Effector CD8-positive, alpha-beta T cell (primary cell): Measurements from ENCODE around the gene EIF4G3.
A peak's percentile ranks its signal among the peaks of the same experiment; 100 is the strongest.
"Not testable (repeated sequence)": the region's sequence is repeated elsewhere in the genome, so short reads cannot be mapped to it uniquely, and the experiment has no call there.

Source experiments
- DNase-seq: peaks from one replicate; lab custom pipeline; 2025; lab: John Stamatoyannopoulos, UW
- total RNA-seq, 4 experiments: gene quantifications; one replicate each; lab custom pipeline; 2026; lab: John Stamatoyannopoulos, UW

Gene EIF4G3, protein sequence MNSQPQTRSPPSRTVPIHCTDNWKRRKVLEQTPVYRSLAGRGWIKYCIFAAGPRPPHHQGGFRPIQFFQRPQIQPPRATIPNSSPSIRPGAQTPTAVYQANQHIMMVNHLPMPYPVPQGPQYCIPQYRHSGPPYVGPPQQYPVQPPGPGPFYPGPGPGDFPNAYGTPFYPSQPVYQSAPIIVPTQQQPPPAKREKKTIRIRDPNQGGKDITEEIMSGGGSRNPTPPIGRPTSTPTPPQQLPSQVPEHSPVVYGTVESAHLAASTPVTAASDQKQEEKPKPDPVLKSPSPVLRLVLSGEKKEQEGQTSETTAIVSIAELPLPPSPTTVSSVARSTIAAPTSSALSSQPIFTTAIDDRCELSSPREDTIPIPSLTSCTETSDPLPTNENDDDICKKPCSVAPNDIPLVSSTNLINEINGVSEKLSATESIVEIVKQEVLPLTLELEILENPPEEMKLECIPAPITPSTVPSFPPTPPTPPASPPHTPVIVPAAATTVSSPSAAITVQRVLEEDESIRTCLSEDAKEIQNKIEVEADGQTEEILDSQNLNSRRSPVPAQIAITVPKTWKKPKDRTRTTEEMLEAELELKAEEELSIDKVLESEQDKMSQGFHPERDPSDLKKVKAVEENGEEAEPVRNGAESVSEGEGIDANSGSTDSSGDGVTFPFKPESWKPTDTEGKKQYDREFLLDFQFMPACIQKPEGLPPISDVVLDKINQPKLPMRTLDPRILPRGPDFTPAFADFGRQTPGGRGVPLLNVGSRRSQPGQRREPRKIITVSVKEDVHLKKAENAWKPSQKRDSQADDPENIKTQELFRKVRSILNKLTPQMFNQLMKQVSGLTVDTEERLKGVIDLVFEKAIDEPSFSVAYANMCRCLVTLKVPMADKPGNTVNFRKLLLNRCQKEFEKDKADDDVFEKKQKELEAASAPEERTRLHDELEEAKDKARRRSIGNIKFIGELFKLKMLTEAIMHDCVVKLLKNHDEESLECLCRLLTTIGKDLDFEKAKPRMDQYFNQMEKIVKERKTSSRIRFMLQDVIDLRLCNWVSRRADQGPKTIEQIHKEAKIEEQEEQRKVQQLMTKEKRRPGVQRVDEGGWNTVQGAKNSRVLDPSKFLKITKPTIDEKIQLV (N-terminal part only)
- total RNA-seq, result 58.3 to 102 (median 91.6) reads per million in 4 experiments

DNA sequence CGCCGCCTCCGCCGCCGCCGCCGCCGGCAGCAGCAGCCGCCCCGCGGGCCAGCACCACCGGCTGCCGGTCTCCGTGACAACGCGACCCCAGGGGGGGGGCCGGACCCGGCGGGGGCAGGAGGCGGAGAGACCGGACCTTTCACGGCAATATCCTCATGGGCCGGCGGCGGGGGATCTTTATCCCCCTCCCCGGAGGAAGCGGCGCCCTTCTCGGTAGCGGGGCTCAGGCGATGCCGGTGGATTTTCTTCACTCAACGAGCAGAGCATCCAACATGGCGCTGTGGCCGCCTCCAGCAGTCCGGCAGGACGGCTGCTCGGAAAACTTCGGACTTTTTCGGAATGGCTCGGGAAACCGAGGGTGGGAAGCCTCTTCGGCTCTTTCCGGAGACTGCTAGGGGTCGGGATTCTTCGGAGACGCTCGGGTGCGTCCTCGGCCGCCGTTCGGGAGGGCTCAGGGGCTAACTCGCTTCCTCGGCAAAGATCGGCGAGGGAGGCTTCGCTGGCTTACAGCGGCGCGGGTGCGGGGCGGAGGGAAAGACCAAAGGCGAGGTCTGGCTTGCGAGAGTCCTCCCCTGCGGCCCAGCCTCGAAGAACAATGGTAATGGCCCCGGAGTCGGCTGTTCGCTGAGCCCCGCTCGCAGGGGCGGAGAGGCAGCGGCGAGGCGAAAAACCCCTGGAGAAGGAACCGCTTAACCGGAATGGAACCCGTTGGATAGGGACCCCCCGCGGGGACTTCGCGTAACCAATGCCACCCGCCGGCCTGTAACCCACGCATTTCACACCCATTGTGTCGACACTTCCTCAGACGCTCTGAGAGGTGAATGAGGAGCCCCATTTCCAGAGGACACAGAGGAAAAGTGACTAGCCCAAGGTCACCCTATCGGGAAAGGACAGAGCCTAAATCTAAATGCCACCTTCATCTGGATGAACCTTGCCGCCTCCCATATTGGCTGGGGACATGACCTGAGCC is at the start of gene EIF4G3:
EIF4G3 (minus strand) TSS at position 312 of the 970 bp plus-strand sequence. CDS start 174,155 bp downstream, outside the sequence.
- peak; percentile 100 for DNase-seq

DNA sequence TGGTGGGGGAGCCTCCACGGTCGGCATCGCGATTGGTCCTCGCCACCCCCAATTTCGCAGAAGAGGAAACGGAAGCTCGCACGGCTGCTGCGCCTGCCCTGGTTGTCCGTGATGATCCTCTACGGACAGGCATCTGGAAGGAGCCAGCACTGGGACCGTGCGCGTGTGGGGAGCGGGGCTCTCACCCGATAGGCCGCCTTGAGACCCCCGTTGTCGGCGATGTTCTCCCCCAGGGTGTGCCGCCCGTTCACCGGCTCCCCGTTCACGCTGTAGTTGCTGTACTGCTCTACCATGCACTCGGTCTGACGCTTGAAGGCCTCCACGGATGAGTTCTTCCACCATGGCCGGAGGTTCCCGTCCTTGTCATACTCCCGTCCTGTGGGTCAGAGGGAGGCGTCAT is 48.4 kb upstream of the EIF4G3 start:
- no peak for DNase-seq

DNA sequence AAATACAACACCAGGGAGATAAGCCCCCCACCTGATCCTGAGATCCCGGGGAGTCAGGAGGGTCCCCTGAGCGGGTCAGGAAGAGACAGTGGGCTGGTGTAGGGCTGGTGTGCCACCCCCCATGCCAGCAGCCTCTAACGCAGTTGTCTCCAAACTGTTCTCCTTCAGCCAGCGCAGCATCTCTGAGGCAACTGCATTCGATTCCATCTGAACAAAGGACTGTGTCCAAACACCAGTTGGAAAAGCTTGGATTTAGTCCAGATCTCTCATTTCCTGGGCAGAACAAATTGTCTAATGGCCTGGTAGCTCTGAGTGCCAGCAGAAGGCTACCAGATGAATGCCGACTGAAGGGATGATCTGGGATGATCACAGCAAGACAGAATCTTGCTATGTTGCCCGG is 44.1 kb upstream of the EIF4G3 start:
- DNase-seq, result no peak

DNA sequence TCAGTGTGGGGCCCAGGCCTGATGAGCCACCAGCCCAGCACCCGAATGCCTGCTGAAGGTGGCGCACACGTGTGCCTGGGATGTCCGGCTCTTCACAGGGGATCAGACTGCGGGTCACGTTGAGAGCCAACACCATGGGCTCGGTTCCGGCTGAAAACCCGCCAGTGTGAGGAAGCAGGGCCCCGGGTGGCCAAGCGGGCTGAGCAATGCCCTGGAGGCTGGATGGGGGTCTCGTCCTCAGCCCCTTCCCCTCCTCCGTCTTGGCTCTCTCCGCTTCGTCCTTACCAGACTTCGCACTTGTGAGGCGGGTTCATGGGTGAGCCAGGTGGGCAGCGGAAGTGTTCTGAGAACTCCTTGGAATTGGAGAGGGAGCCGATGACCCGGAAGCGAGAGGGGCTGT is 43.0 kb upstream of the EIF4G3 start:
- no peak for DNase-seq

DNA sequence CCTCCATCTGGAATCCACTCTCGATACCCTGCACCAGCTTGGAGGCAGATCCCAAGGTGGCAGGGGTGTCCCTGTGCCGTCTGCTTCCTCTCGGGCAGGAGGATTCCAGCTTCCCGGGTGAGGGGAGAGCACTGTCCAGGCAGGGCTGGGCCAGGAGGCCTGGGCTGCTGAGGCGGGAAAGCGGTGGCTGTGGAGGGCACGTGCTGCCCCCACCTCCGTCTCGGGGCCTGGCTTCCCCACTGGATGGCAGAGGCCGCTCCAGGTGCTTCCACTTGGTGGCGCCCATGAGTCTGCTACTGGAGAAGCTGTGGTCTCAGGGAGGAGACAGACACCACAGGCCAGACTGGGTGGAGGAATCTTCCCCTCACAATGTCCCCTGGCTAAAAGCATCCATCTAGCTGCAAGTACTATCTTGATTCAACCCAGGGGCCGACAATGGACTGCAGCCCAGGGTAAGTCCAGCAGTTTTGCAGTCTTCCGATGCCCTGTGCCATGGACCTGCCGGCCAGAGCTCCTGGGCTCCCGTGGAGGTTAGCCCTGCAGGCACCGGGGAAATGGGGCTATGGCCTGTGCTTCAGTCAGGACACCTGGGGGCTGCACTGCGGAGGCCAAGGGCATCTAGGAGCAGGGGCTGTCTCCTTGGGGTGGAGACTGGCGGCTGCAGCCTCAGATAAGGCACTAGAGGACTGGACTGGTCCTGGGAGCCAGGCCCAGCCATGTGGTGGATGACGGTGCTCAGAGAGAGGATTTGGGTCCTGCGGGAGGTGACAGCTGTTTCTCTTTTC is 41.3 kb upstream of the EIF4G3 start:
- peak; percentile 6 for DNase-seq

DNA sequence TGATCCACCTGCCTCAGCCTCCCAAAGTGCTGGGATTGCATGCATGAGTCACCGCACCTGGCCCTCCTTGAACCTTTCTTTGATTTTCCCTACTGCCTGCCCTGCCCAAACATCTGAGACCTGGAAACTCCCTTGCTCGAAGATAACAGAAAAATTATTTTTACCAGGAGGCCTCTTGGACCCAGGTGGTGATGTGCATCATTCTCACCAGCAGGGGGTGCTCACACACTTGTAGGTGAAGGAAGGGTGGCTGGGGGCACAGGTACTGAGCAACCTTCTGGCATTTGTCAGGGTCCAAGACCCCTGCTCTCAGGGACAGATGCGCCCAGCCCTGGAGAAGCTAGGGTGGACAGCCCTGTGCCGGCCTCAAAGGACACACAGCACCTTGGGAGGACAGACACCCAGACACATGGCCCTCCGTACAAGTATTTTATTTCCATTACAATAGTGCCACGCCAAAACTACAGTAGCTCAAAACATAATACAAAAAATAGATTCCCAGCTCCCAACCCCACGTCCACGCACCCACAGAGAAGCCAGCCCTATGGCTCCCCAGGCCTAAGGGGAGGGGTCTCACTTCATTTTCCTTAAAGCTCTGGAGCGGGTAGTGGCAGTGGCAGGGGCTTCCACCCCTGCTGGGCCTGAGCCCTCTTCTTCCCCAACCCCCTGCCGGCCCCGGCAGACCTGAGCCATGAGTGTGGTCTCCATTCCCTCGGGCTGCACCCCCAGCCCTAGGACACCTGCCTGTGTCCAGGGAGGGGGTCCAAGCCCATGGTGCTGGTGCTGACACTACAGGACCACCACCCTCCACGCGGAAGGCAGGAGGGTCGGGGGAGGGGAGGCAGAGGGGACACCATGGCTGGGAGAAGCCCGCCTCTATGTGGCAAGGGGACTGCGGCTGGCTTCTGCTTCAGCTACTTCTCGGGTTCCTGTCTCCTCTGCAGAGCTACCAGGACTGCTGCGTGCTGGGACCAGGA is 40.4 kb upstream of the EIF4G3 start:
- DNase-seq, result peak; percentile 52

DNA sequence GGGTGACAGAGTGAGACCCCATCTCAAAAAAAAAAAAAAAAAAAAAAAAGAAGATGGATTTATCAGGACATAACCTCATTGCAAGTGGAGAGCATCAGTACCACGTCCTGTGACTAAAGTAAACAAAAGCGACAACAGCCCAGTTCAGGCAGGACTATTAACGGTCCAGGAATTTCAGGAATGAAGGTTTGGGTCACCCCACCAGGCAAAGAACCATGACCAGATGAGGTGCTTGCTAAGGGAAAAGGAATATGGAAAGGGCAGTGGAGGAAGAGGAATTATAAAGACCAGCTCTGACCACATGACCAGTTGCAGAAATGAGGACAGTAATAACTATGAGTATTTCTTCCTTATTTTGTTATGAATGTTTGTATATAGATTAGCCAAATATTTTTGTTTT is 35.4 kb upstream of the EIF4G3 start:
- no peak for DNase-seq

DNA sequence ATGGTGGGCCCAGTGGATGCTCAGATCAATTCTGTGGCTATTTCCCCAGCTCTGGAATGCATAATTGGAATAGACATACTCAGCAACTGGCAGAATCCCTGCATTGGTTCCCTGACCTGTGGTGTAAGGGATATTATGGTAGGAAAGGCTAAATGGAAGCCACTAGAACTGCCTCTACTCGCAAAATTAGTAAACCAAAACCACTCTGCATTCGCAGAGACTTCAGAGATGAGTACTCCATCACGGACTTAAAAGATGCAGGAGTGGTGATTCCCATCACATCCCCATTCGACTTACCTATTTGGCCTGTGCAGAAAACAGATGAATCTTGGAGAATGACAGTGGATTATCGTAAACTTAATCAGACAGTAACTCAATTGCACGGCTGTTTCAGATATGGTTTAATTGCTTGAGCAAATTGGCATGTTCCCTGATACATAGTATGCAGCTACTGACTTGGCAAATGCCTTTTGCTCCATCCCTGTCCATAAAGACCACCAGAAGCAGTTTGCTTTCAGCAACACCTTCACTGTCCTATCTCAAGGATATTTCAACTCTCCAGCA is 31.5 kb upstream of the EIF4G3 start:
- DNase-seq, result not testable (repeated sequence)

DNA sequence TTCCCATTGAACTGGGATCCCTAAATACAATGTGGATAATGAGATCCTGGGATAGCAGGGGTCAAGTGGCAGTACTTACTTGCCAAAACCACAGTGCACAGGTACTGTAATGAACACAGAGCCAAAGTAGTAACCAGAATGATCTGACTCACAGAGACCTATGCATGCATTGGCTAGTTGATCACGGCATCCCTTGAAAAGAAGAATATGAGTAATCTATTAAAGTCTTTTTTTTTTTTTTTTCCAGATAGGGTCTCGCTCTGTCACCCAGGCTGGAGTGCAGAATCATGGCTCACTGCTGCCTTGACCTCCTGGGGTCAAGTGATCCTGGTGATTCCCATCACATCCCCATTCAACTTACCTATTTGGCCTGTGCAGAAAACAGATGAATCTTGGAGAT is 29.4 kb upstream of the EIF4G3 start:
- DNase-seq, result no peak

DNA sequence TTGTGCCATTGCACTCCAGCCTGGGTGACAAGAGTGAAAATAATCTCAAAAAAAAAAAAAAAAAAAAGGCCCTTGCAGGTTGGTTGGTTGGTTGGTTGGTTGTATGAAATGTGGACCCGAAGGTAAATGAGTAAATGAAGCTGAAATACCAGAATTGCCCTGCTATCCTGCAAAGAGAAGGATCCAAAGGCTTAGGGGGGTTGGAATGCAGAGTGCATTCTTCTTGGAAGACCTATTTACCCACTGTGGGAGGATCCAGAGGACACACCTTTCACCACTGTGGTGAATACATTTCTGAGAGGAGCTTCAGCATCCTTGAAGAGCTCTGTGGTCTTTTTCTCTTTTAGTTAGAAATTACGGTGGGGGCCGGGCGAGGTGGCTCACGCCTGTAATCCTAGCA is 28.7 kb upstream of the EIF4G3 start:
- DNase-seq, result no peak

DNA sequence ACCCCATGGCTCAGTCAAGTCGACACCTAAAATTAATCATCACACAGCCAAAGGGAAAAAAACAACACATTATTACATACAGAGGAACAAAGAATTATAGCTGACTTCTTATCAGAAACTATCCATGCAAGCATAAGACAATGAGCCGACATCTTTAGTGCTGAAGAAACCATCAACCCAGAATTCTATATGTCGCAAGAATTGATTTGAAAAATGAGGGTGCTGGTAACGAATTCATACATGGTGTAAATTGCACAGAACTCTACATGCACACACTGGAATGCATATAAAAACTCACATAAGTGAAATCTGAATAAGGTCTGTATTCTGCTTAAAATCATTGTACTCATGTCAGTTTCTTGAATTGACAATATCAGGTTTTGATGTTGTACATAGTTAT is 25.0 kb upstream of the EIF4G3 start:
- DNase-seq, result no peak

DNA sequence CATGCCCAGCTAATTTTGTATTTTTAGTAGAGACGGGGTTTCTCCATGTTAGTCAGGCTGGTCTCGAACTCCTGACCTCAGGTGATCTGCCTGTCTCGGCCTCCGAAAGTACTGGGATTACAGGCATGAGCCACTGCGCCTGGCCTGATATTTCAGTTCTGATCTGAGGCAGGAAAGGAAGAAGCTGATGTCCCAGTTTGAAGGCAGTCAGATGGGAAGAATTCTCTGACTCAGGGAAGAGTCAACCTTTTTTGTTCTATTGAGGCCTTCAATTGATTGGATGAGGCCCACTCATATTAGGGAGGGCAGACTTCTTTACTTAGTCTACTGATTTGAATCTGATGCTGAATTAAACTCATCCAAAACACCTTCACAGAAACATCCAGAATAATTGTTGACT is 24.5 kb upstream of the EIF4G3 start:
- DNase-seq, result not testable (repeated sequence)

DNA sequence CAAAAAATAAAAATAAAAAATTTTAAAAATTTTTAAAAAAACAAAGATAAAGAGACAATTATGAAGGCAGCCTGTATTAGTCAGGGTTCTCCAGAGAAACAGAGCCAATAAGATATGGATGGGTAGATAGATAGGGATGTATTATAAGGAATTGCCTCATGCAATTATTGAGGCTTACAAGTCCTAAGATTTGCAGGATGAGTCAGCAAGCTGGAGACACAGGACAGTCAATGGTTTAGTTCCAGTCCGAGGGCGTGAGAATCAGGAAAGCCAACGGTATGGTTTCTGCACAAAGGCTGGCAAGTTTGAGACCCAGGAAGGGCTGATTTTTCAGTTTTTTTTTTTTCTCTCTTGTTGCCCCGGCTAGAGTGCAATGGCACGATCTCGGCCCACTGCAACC is 24.1 kb upstream of the EIF4G3 start:
- no peak for DNase-seq

DNA sequence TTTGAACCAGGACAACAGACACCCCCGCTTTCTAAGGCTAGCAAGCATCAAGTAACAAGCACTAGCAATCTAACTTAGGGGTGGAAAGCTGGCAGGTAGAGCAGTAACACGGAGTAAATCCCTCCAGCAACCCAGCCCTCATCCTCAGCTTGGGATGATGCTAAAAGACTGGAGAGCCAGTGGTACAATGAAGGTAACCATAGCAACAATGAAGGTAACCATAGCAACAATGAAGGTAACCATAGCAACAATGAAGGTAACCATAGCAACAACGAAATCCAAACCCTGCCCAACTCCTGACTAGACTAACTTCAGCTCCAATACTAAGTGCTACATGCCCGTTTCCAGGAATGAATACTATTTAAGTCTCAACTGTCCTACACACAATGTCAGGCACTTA is 22.2 kb upstream of the EIF4G3 start:
- no peak for DNase-seq

DNA sequence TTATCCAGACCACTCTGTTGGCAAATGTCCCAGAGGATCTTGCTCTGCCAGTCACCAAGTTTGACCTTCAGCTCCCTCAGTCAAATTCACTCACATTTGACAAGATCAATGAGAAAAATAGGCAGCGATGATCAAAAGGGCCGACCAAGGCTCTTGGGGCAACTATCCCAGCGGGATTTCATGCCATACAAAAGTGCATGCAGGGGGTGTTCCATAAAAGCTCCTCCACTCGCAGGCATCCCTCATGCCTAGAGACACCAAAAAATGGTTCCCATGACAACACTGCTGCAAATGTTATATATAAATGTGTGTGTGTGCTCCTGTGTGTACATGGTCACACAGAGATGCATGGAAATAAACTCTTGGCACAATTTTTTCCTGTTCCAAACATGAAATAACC is 16.2 kb upstream of the EIF4G3 start:
- DNase-seq, result no peak

DNA sequence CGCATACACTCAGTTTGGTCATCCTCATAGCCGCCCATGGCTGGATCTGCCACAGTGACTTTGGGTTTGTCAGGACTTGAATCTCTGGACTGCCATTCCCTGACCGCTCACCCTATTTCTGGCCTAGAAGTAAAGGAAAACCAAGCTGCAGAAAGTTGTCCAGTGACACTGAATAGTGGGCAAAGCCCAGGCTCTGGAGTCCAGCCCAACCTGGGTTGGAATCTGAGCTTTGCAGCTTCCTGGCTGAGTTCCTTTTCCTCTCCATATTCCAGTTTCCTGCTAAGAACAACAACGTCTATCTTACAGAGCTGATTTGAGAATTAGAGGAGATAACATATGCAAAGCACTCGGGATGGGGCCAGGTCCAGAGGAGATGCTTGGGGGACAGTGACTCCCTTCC is 15.6 kb upstream of the EIF4G3 start:
- DNase-seq, result no peak

DNA sequence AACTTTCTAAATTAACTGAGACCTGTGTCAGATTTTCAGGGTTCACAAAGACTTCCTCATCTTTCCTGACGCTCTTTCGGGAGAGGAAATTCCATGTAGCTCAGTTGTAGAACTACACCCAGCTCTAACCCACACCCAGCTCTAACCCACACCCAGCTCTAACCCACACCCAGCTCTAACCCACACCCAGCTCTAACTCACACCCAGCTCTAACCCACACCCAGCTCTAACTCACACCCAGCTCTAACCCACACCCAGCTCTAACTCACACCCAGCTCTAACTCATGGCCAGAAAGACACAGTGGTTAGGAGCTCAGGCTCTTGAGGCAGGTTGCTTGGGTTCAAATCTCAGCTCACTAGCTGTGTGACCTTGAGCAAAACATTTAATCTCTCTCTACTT is 14.1 kb upstream of the EIF4G3 start:
- DNase-seq, result not testable (repeated sequence)

DNA sequence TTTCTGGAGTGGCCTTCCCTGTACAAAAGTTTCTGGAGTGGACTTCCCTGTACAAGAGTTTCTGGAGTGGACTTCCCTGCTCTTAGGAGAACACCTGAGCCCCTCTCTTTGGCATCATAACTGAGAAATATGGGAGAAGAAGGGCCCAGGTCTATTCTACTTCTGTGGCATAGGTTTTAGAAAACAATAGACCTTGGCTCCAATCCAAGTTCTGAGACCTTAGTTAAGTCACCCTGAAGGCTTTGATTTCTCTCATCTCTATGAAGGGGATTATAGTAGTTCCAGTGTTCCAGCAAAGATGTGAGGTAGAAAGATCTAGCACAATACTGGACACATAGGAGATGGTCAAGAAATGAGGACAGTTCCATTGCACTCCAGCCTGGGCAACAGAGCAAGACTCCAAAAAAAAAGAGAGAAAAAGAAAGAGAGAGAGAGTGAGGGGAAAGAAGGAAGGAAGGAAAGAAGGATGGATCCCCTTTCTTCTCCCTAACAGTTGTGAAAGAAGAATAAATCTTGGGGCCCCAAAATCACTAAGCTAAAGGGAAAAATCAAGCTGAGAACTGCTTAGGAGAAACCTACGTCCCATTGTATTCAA is 13.3 kb upstream of the EIF4G3 start:
- no peak for DNase-seq
